Measurements from ENCODE around the gene TAS2R19. TPM values are rescaled to one million over a fixed set of nuclear protein-coding genes. Genes with fewer than 3 reads are reported as not detected.
A peak's percentile ranks its signal among the peaks of the same experiment; 100 is the strongest.
"Not testable (repeated sequence)": the region's sequence is repeated elsewhere in the genome, so short reads cannot be mapped to it uniquely, and the experiment has no call there.

TAS2R19 gene
- polyA plus RNA-seq (ENCODE audit: insufficient read length): 1.3 TPM

GRCh38 chr12:11022520-11022919 is at the start of gene TAS2R19:
TSS of gene TAS2R19 (minus strand) at chr12:11022620. CDS start at chr12:11022571, 49 bp downstream.
- no peak for DNase-seq (ENCODE audit: low read depth)

- DNase-seq (ENCODE audit: low read depth): no peak
Measured at GRCh38 chr12:11071414-11071813, 49.0 kb upstream of the TAS2R19 start.

GRCh38 chr12:11070999-11071398 is 48.6 kb upstream of the TAS2R19 start:
- no peak for DNase-seq (ENCODE audit: low read depth)

GRCh38 chr12:11069854-11070365 is 47.5 kb upstream of the TAS2R19 start:
- no peak for DNase-seq (ENCODE audit: low read depth)

- DNase-seq (ENCODE audit: low read depth): peak; percentile 11
Measured at GRCh38 chr12:11067514-11067913, 45.1 kb upstream of the TAS2R19 start.

GRCh38 chr12:11062194-11062593 is 39.8 kb upstream of the TAS2R19 start, which contains the start of gene TAS2R46:
TSS of gene TAS2R46 (minus strand) at chr12:11062294. CDS start at chr12:11062294, 0 bp downstream.
- DNase-seq (ENCODE audit: low read depth): not testable (repeated sequence)

- DNase-seq (ENCODE audit: low read depth): no peak
Measured at GRCh38 chr12:11059784-11060183, 37.4 kb upstream of the TAS2R19 start.

- no peak for DNase-seq (ENCODE audit: low read depth)
Measured at GRCh38 chr12:11059041-11059440, 36.6 kb upstream of the TAS2R19 start.

GRCh38 chr12:11055306-11055705 is 32.9 kb upstream of the TAS2R19 start:
- DNase-seq (ENCODE audit: low read depth): no peak

- DNase-seq (ENCODE audit: low read depth): not testable (repeated sequence)
Measured at GRCh38 chr12:11049806-11050531, 27.5 kb upstream of the TAS2R19 start.

GRCh38 chr12:11041366-11041765 is 18.9 kb upstream of the TAS2R19 start:
- not testable (repeated sequence) for DNase-seq (ENCODE audit: low read depth)

- no peak for DNase-seq (ENCODE audit: low read depth)
Measured at GRCh38 chr12:11040162-11040561, 17.7 kb upstream of the TAS2R19 start.

GRCh38 chr12:11039171-11039570 is 16.8 kb upstream of the TAS2R19 start:
- DNase-seq (ENCODE audit: low read depth): no peak

GRCh38 chr12:11033959-11034358 is 11.5 kb upstream of the TAS2R19 start:
- not testable (repeated sequence) for DNase-seq (ENCODE audit: low read depth)

- no peak for DNase-seq (ENCODE audit: low read depth)
Measured at GRCh38 chr12:11031307-11031706, 8.9 kb upstream of the TAS2R19 start, which contains the start of gene TAS2R31. TSS of gene TAS2R31 (minus strand) at chr12:11031407. CDS start at chr12:11031335, 72 bp downstream.

- no peak for DNase-seq (ENCODE audit: low read depth)
Measured at GRCh38 chr12:11026118-11026517, 3.7 kb upstream of the TAS2R19 start.

GRCh38 chr12:11023387-11023786 is 967 bp upstream of the TAS2R19 start:
- DNase-seq (ENCODE audit: low read depth): no peak

- DNase-seq (ENCODE audit: low read depth): no peak
Measured at GRCh38 chr12:11016937-11017336, 5.5 kb downstream of the TAS2R19 start.

- no peak for DNase-seq (ENCODE audit: low read depth)
Measured at GRCh38 chr12:11015775-11016430, 6.5 kb downstream of the TAS2R19 start.

- DNase-seq (ENCODE audit: low read depth): no peak
Measured at GRCh38 chr12:11014234-11014633, 8.2 kb downstream of the TAS2R19 start.

GRCh38 chr12:11007608-11008007 is 14.8 kb downstream of the TAS2R19 start:
- no peak for DNase-seq (ENCODE audit: low read depth)

- DNase-seq (ENCODE audit: low read depth): no peak
Measured at GRCh38 chr12:10998204-10998603, 24.2 kb downstream of the TAS2R19 start, which contains the start of gene TAS2R20. TSS of gene TAS2R20 (minus strand) at chr12:10998304. CDS start at chr12:10997875, 429 bp downstream.

GRCh38 chr12:10994307-10994706 is 28.1 kb downstream of the TAS2R19 start:
- DNase-seq (ENCODE audit: low read depth): no peak
